Measurements from ENCODE around the gene PAK5. TPM values are rescaled to one million over a fixed set of nuclear protein-coding genes. Genes with fewer than 3 reads are reported as not detected.

The PAK5 gene
- total and polyA plus RNA-seq, 2 donors from 2014 or later = 0.13 to 0.22 TPM

GRCh38 chr20:9794831-9795230, 44.0 kb downstream of the PAK5 start:
- H3K36me3 ChIP-seq (ENCODE audit: control insufficient read depth in 2 of 3, insufficient read depth in 3 of 3, low read length in 3 of 3) = no peaks in the 10 kb centered on the region
- no peak overlapping the region for H3K9ac ChIP-seq (ENCODE audit: low read length in 3 of 3)
- H3K9me3 ChIP-seq (ENCODE audit: control insufficient read depth in 2 of 3, insufficient read depth in 1 of 3, low read length in 3 of 3) = no peaks in the 10 kb centered on the region
- no peaks in the 10 kb centered on the region for H3K4me1 ChIP-seq (ENCODE audit: control insufficient read depth in 2 of 3, insufficient read depth in 2 of 3, low read depth in 1 of 3, low read length in 3 of 3)
- no peak overlapping the region for H3K4me3 ChIP-seq (ENCODE audit: low read length in 3 of 3)
- intact Hi-C loops (cut with DNase I) = no loop called here
- FAIRE-seq (no peak), DNase-seq (no peak)
- H3K27me3 ChIP-seq (ENCODE audit: control insufficient read depth, insufficient read depth, low read length) = no peaks in the 10 kb centered on the region
- TF ChIP-seq CTCF (IDR thresholded peaks at IDR 0.05; ENCODE audit: borderline replicate concordance, extremely low read depth, insufficient read depth) = no peak
- no peak overlapping the region for H3K27ac ChIP-seq (ENCODE audit: low read depth in 2 of 2, low read length in 2 of 2)

- H3K36me3 ChIP-seq (ENCODE audit: control insufficient read depth in 2 of 3, insufficient read depth in 3 of 3, low read length in 3 of 3) = no peaks in the 10 kb centered on the region
- no peak overlapping the region for H3K4me3 ChIP-seq (ENCODE audit: low read length in 3 of 3)
- TF ChIP-seq CTCF (IDR thresholded peaks at IDR 0.05; ENCODE audit: borderline replicate concordance, extremely low read depth, insufficient read depth) = no peak
- no peak overlapping the region for H3K27ac ChIP-seq (ENCODE audit: low read depth in 2 of 2, low read length in 2 of 2)
- intact Hi-C loops (cut with DNase I) = no loop called here
- no peaks in the 10 kb centered on the region for H3K9me3 ChIP-seq (ENCODE audit: control insufficient read depth in 2 of 3, insufficient read depth in 1 of 3, low read length in 3 of 3)
- H3K4me1 ChIP-seq (ENCODE audit: control insufficient read depth in 2 of 3, insufficient read depth in 2 of 3, low read depth in 1 of 3, low read length in 3 of 3) = no peaks in the 10 kb centered on the region
- FAIRE-seq (no peak), DNase-seq (no peak)
- H3K9ac ChIP-seq (ENCODE audit: low read length in 3 of 3) = no peak overlapping the region
- H3K27me3 ChIP-seq (ENCODE audit: control insufficient read depth, insufficient read depth, low read length) = no peaks in the 10 kb centered on the region
These were observed 46.2 kb downstream of the PAK5 start for GRCh38 chr20:9792674-9793073.

GRCh38 chr20:9789131-9789530, 49.7 kb downstream of the PAK5 start:
- Histone ChIP-seq H3K9ac (ENCODE audit: low read length in 3 of 3) (no peak overlapping the region), H3K27ac (ENCODE audit: low read depth in 2 of 2, low read length in 2 of 2) (no peak overlapping the region), H3K27me3 (ENCODE audit: control insufficient read depth, insufficient read depth, low read length) (no peaks in the 10 kb centered on the region), H3K9me3 (ENCODE audit: control insufficient read depth in 2 of 3, insufficient read depth in 1 of 3, low read length in 3 of 3) (no peaks in the 10 kb centered on the region), H3K4me1 (ENCODE audit: control insufficient read depth in 2 of 3, insufficient read depth in 2 of 3, low read depth in 1 of 3, low read length in 3 of 3) (no peaks in the 10 kb centered on the region), H3K4me3 (ENCODE audit: low read length in 3 of 3) (no peak overlapping the region), H3K36me3 (ENCODE audit: control insufficient read depth in 2 of 3, insufficient read depth in 3 of 3, low read length in 3 of 3) (no peaks in the 10 kb centered on the region)
- DNase-seq = no peak
- no peak for TF ChIP-seq CTCF (IDR thresholded peaks at IDR 0.05; ENCODE audit: borderline replicate concordance, extremely low read depth, insufficient read depth)
- intact Hi-C loops (cut with DNase I) = no loop called here
- FAIRE-seq = no peak

- FAIRE-seq (no peak), DNase-seq (no peak)
- Histone ChIP-seq H3K9me3 (ENCODE audit: control insufficient read depth in 2 of 3, insufficient read depth in 1 of 3, low read length in 3 of 3) (no peaks in the 10 kb centered on the region), H3K4me1 (ENCODE audit: control insufficient read depth in 2 of 3, insufficient read depth in 2 of 3, low read depth in 1 of 3, low read length in 3 of 3) (no peaks in the 10 kb centered on the region), H3K27me3 (ENCODE audit: control insufficient read depth, insufficient read depth, low read length) (no peaks in the 10 kb centered on the region), H3K4me3 (ENCODE audit: low read length in 3 of 3) (no peak overlapping the region), H3K27ac (ENCODE audit: low read depth in 2 of 2, low read length in 2 of 2) (no peak overlapping the region), H3K36me3 (ENCODE audit: control insufficient read depth in 2 of 3, insufficient read depth in 3 of 3, low read length in 3 of 3) (no peaks in the 10 kb centered on the region), H3K9ac (ENCODE audit: low read length in 3 of 3) (no peak overlapping the region)
- TF ChIP-seq CTCF (IDR thresholded peaks at IDR 0.05; ENCODE audit: borderline replicate concordance, extremely low read depth, insufficient read depth) = no peak
- intact Hi-C loops (cut with DNase I) = no loop called here
These were observed 63.7 kb downstream of the PAK5 start for GRCh38 chr20:9775176-9775575.

Data from kidney (tissue), 14 donors.